ENCODE measurements around the gene TJP1.
"Not testable (repeated sequence)": the region's sequence is repeated elsewhere in the genome, so short reads cannot be mapped to it uniquely, and the experiment has no call there.

TJP1 gene

GRCh38 chr15:29712149-29712885, 110.0 kb downstream of the TJP1 start:
- FAIRE-seq, result no peak

GRCh38 chr15:29711531-29711930, 110.7 kb downstream of the TJP1 start:
- DNase-seq (ENCODE audit: insufficient read length, low spot score), result no peak
- FAIRE-seq, result no peak

More at GRCh38 chr15:29712149-29712885, 110.0 kb downstream of the TJP1 start:
- DNase-seq (ENCODE audit: insufficient read length, low spot score), result no peak

- FAIRE-seq (no peak), DNase-seq (ENCODE audit: insufficient read length, low spot score) (no peak)
Observed at GRCh38 chr15:29708519-29708918, 113.7 kb downstream of the TJP1 start.

- DNase-seq (ENCODE audit: insufficient read length, low spot score) (no peak), FAIRE-seq (no peak)
Observed at GRCh38 chr15:29704950-29705597, 117.2 kb downstream of the TJP1 start.

- DNase-seq (ENCODE audit: insufficient read length, low spot score), result no peak
- FAIRE-seq, result no peak
Observed at GRCh38 chr15:29701151-29701550, 121.1 kb downstream of the TJP1 start.

- FAIRE-seq (no peak), DNase-seq (ENCODE audit: insufficient read length, low spot score) (no peak)
Observed at GRCh38 chr15:29700296-29700695, 122.0 kb downstream of the TJP1 start.

GRCh38 chr15:29699791-29700190, 122.5 kb downstream of the TJP1 start:
- FAIRE-seq (no peak), DNase-seq (ENCODE audit: insufficient read length, low spot score) (no peak)

GRCh38 chr15:29698030-29698701, 124.1 kb downstream of the TJP1 start:
- peak; percentile 20 for FAIRE-seq
- DNase-seq (ENCODE audit: insufficient read length, low spot score), result peak; percentile 36

- DNase-seq (ENCODE audit: insufficient read length, low spot score), result no peak
- no peak for FAIRE-seq
Observed at GRCh38 chr15:29696950-29697738, 125.1 kb downstream of the TJP1 start.

- DNase-seq (ENCODE audit: insufficient read length, low spot score); FAIRE-seq: not testable (repeated sequence)
Observed at GRCh38 chr15:29696506-29696905, 125.8 kb downstream of the TJP1 start.

- FAIRE-seq (no peak), DNase-seq (ENCODE audit: insufficient read length, low spot score) (no peak)
Observed at GRCh38 chr15:29695489-29696167, 126.6 kb downstream of the TJP1 start.

- FAIRE-seq, result no peak
- DNase-seq (ENCODE audit: insufficient read length, low spot score), result no peak
Observed at GRCh38 chr15:29693225-29693624, 129.0 kb downstream of the TJP1 start.

- FAIRE-seq, result no peak
- no peak for DNase-seq (ENCODE audit: insufficient read length, low spot score)
Observed at GRCh38 chr15:29692527-29692926, 129.7 kb downstream of the TJP1 start.

GRCh38 chr15:29690765-29691475, 131.3 kb downstream of the TJP1 start:
- DNase-seq (ENCODE audit: insufficient read length, low spot score) (no peak), FAIRE-seq (no peak)

GRCh38 chr15:29689287-29689986, 132.8 kb downstream of the TJP1 start:
- DNase-seq (ENCODE audit: insufficient read length, low spot score) (no peak), FAIRE-seq (no peak)

GRCh38 chr15:29688506-29689286, 133.6 kb downstream of the TJP1 start:
- no peak for FAIRE-seq

GRCh38 chr15:29687939-29688505, 134.2 kb downstream of the TJP1 start:
- DNase-seq (ENCODE audit: insufficient read length, low spot score), result no peak
- no peak for FAIRE-seq

More at GRCh38 chr15:29688506-29689286, 133.6 kb downstream of the TJP1 start:
- DNase-seq (ENCODE audit: insufficient read length, low spot score), result no peak

Data from HTR-8/SVneo (cell line).